ENCODE results near the gene PSD2. TPM values are rescaled to one million over a fixed set of nuclear protein-coding genes. Genes with fewer than 3 reads are reported as not detected.

Gene PSD2
- total and polyA plus RNA-seq, 7 donors, result under 0.01 to 0.28 (median 0.10) TPM; not detected in 4

DNA sequence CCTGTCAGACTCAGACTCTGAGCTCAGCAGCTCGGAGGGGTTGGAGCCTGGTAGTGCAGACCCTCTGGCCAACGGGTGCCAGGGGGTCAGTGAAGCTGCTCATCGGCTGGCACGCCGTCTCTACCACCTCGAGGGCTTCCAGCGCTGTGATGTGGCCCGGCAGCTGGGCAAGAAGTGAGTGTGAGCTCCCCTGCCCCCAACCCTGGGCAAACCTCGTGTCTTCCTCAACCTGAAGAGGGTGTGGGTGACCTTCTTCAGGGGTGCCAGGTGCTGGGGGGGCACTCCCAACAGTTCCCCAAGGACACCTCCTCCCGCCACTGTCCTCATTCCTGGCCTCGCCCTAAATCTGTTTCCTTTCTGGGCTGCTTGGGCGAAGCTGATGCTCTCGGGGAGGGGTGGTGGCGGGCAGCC lies 18.6 kb downstream of the PSD2 start:
- Histone ChIP-seq H3K9me3 (peaks cover 0 to 5% (median 0%) of the 10 kb centered on the region in 4 donors), H3K27ac (no peak overlapping the region), H3K36me3 (no peaks in the 10 kb centered on the region), H3K4me1 (no peaks in the 10 kb centered on the region), H3K27me3 (no peaks in the 10 kb centered on the region), H3K4me3 (no peak overlapping the region)
- 77 to 80% methylated on average over 14 of the region's 14 CpGs for WGBS, 2 donors
- intact Hi-C loops (cut with DNase I), result no loop called here
- TF ChIP-seq CTCF (IDR thresholded peaks at IDR 0.05), result no peak
- TF ChIP-seq POLR2AphosphoS5 (IDR thresholded peaks at IDR 0.05), result no peak
- TF ChIP-seq EP300 (IDR thresholded peaks at IDR 0.05), result no peak
- no peak for TF ChIP-seq POLR2A (IDR thresholded peaks at IDR 0.05)
- no peak for DNase-seq

DNA sequence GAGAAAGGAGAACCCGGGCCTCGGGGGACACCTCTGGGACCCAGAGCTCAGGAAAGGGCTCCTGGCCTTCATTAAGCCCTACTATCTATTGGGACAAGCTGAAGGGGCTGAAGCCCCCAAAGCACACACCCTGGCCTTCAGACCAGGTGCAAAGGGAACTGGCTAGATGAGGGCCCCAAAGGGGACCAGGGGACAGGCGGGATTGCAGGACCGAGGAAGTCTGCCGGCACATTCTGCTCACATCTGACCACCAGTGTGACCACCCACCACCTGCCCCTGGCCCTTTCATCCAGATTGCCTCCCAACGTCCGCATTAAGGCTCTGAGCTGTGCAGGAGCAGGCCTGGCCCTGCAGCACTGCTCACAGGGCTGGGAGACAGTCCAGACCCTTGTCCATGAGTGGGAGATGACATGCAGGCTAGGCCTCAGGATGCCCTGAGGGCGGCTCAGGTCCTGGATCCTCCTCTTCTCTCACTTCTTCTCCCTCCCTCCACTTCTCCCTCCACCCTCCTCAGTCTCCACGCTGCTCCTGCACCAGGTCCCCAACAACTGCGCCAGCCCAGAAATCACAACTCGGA lies 19.2 kb downstream of the PSD2 start:
- no peak for DNase-seq
- H3K27ac ChIP-seq, result no peak overlapping the region
- TF ChIP-seq CTCF (IDR thresholded peaks at IDR 0.05) (no peak), EP300 (IDR thresholded peaks at IDR 0.05) (no peak), POLR2AphosphoS5 (IDR thresholded peaks at IDR 0.05) (no peak), POLR2A (IDR thresholded peaks at IDR 0.05) (no peak)
- no peak overlapping the region for H3K4me3 ChIP-seq
- intact Hi-C loops (cut with DNase I), result no loop called here
- no peaks in the 10 kb centered on the region for H3K36me3 ChIP-seq
- no peaks in the 10 kb centered on the region for H3K4me1 ChIP-seq
- no peaks in the 10 kb centered on the region for H3K27me3 ChIP-seq
- H3K9me3 ChIP-seq, result peaks cover 0 to 5% (median 0%) of the 10 kb centered on the region in 4 donors
- 86 to 88% methylated on average over 11 of the region's 11 CpGs for WGBS, 2 donors

DNA sequence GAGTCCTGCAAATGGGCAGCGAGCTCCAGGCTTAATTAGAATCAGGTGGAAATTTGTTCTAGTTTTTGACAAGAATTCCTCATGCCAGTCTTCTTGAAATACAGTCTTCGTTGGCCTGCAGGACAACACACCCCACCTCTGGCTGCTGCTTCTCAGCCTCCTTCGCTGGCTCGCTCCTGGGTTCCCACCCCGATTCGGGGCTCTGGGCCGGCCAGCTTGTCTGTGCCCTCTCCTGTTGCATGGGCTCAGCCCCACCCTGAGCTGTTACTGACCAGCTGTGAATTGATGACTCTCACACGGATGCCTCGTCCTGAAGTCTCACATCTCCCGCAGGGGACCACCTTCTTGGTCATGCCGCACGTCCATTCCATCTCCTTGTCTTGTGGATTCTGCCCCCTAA lies 21.0 kb downstream of the PSD2 start:
- TF ChIP-seq POLR2A (IDR thresholded peaks at IDR 0.05) (no peak), CTCF (IDR thresholded peaks at IDR 0.05) (no peak), EP300 (IDR thresholded peaks at IDR 0.05) (no peak), POLR2AphosphoS5 (IDR thresholded peaks at IDR 0.05) (no peak)
- no peaks in the 10 kb centered on the region for H3K27me3 ChIP-seq
- 85 to 88% methylated on average over 12 of the region's 12 CpGs for WGBS, 2 donors
- peak; percentile 55 for DNase-seq
- no peaks in the 10 kb centered on the region for H3K4me1 ChIP-seq
- H3K4me3 ChIP-seq, result no peak overlapping the region
- H3K27ac ChIP-seq, result no peak overlapping the region
- peaks cover 0 to 5% (median 0%) of the 10 kb centered on the region in 4 donors for H3K9me3 ChIP-seq
- H3K36me3 ChIP-seq, result no peaks in the 10 kb centered on the region
- intact Hi-C loops (cut with DNase I), result no loop called here

GRCh38 chr5:139817362-139817761 lies 21.8 kb downstream of the PSD2 start:
- no peak for TF ChIP-seq CTCF (IDR thresholded peaks at IDR 0.05)
- TF ChIP-seq POLR2A (IDR thresholded peaks at IDR 0.05), result no peak
- no peak for TF ChIP-seq EP300 (IDR thresholded peaks at IDR 0.05)
- TF ChIP-seq POLR2AphosphoS5 (IDR thresholded peaks at IDR 0.05), result no peak

GRCh38 chr5:139817970-139818369 lies 22.4 kb downstream of the PSD2 start:
- H3K36me3 ChIP-seq, result no peaks in the 10 kb centered on the region
- H3K4me1 ChIP-seq, result no peaks in the 10 kb centered on the region
- DNase-seq, result peak; percentile 3
- intact Hi-C loops (cut with DNase I), result no loop called here
- H3K4me3 ChIP-seq, result no peak overlapping the region
- H3K27ac ChIP-seq, result no peak overlapping the region
- no peak for TF ChIP-seq POLR2AphosphoS5 (IDR thresholded peaks at IDR 0.05)
- no peak for TF ChIP-seq EP300 (IDR thresholded peaks at IDR 0.05)
- TF ChIP-seq CTCF (IDR thresholded peaks at IDR 0.05), result no peak
- TF ChIP-seq POLR2A (IDR thresholded peaks at IDR 0.05), result no peak
- peaks cover 0 to 5% (median 0%) of the 10 kb centered on the region in 4 donors for H3K9me3 ChIP-seq
- no peaks in the 10 kb centered on the region for H3K27me3 ChIP-seq
- WGBS, 2 donors, result 70 to 87% methylated on average over 3 of the region's 3 CpGs

More at GRCh38 chr5:139817362-139817761, 21.8 kb downstream of the PSD2 start:
- no peak overlapping the region for H3K4me3 ChIP-seq
- H3K27ac ChIP-seq, result no peak overlapping the region
- H3K4me1 ChIP-seq, result no peaks in the 10 kb centered on the region
- H3K9me3 ChIP-seq, result peaks cover 0 to 5% (median 0%) of the 10 kb centered on the region in 4 donors
- peak; percentile 33 for DNase-seq
- 85 to 89% methylated on average over 8 of the region's 8 CpGs for WGBS, 2 donors
- no peaks in the 10 kb centered on the region for H3K27me3 ChIP-seq
- H3K36me3 ChIP-seq, result no peaks in the 10 kb centered on the region
- intact Hi-C loops (cut with DNase I), result no loop called here

Measured in sigmoid colon (tissue), 7 donors.